SK-N-SH (cell line): Measurements from ENCODE around the gene HDAC11.

Experiments
- ELF1 ChIP-seq: IDR thresholded peaks from 2 replicates; pipeline ENCODE4 v1.4.0; 2012
- NFIC ChIP-seq: IDR thresholded peaks from 2 replicates; pipeline ENCODE4 v1.4.0; 2012; ENCODE audit warnings: borderline replicate concordance
- RCOR1 ChIP-seq: fragments of 150-350 bp; IDR thresholded peaks from 2 replicates; pipeline ENCODE4 v1.6.1; 2017; ENCODE audit warnings: antibody characterized with exemption, low read length
- TF ChIP-seq, protein P1 (sequence below): fragments of 200-600 bp; sonication (generic); IDR thresholded peaks from 2 replicates; pipeline ENCODE4 v1.6.1; 2017; ENCODE audit warnings: antibody characterized with exemption, mild to moderate bottlenecking, moderate library complexity

DNA sequence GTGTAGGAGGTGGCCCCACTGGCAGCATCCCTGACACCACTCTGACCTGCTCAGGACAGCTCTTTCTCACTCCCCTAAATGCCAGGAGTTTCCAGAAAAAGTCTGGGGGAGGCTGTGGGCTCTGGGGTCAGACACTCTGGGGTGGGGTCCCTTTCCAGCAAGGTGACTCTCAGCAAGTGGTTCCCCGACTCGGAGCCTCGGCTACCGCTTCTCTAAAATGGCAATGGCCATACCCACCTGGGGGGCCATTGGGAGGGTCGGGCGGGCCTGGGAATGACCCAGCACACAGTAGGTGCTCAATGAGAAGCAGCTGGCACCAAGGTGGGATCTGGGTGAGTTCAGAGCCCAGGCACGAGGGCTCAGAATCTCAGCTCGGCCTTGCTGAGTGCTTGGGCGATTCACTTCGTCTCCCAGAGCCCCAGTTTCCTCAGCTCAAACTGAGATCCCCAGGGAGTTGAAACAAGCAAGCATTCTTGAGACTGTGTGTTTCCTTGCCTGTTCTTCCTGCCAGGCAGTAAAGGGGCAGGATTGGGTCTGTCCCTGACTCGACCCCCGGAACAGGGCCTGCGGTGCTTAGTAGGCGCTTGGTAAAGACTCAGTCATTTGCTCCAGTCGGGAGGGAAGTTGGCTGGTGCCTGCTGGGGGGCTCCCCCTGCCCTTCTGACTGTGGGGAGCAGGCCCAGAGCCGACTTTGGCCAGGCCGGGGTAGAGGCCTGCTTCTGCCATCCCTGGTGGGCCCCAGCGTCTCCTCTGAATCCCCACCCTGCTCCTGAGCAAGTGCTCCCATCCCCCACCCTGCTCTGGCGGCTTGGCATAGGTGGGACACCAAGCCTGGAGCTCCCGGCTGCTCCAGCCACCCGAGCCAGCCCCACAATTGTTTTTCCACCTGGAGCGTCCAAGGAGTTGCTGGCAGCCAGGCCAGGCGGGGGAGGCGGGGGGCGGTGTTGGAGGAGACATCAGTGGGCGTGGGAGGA is 36.0 kb downstream of the HDAC11 start:
- TF ChIP-seq, protein P1, sequence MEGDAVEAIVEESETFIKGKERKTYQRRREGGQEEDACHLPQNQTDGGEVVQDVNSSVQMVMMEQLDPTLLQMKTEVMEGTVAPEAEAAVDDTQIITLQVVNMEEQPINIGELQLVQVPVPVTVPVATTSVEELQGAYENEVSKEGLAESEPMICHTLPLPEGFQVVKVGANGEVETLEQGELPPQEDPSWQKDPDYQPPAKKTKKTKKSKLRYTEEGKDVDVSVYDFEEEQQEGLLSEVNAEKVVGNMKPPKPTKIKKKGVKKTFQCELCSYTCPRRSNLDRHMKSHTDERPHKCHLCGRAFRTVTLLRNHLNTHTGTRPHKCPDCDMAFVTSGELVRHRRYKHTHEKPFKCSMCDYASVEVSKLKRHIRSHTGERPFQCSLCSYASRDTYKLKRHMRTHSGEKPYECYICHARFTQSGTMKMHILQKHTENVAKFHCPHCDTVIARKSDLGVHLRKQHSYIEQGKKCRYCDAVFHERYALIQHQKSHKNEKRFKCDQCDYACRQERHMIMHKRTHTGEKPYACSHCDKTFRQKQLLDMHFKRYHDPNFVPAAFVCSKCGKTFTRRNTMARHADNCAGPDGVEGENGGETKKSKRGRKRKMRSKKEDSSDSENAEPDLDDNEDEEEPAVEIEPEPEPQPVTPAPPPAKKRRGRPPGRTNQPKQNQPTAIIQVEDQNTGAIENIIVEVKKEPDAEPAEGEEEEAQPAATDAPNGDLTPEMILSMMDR, result no peak
- TF ChIP-seq ELF1 (no peak), NFIC (no peak), RCOR1 (no peak)
